Measurements from ENCODE around the gene MSI1. TPM values are rescaled to one million over a fixed set of nuclear protein-coding genes. Genes with fewer than 3 reads are reported as not detected.
"Not testable (repeated sequence)": the region's sequence is repeated elsewhere in the genome, so short reads cannot be mapped to it uniquely, and the experiment has no call there.

MSI1 gene
- total RNA-seq, 1 donor from 2014 or later, result 127 TPM

GRCh38 chr12:120337730-120338129 lies 31.2 kb downstream of the MSI1 start:
- no peaks in the 10 kb centered on the region for H3K4me1 Mint-ChIP-seq (ENCODE audit: low read depth)
- H3K36me3 Mint-ChIP-seq (ENCODE audit: insufficient read depth), result peaks cover 8% of the 10 kb centered on the region
- DNase-seq (ENCODE audit: low spot score, unreplicated experiment), result no peak
- TF ChIP-seq CTCF (IDR thresholded peaks at IDR 0.05; ENCODE audit: unreplicated experiment), result no peak
- H3K4me3 Mint-ChIP-seq (ENCODE audit: low read depth), result no peak overlapping the region
- no peak overlapping the region for H3K27ac Mint-ChIP-seq
- no peaks in the 10 kb centered on the region for H3K27me3 Mint-ChIP-seq
- peaks cover 24% of the 10 kb centered on the region for H3K9me3 Mint-ChIP-seq (ENCODE audit: low read depth)

DNA sequence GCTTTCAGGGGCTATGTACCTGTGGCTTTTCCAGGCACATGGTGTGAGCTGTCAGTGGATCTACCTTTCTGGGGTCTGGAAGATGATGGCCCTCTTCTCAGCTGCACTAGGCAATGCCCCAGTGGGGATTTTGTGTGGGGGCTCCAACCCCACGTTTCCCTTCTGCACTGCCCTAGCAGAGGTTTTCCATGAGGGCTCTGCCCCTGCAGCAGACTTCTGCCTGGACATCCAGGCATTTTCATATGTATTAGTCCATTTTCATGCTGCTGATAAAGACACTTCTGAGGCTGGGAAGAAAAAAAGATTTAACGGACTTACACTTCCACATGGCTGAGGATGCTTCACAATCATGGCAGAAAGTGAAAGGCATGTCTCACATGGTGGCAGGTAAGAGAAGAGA lies 32.6 kb downstream of the MSI1 start:
- H3K36me3 Mint-ChIP-seq (ENCODE audit: insufficient read depth); H3K4me3 Mint-ChIP-seq (ENCODE audit: low read depth); DNase-seq (ENCODE audit: low spot score, unreplicated experiment); H3K4me1 Mint-ChIP-seq (ENCODE audit: low read depth); H3K27me3 Mint-ChIP-seq; H3K27ac Mint-ChIP-seq: not testable (repeated sequence)
- peaks cover 24% of the 10 kb centered on the region for H3K9me3 Mint-ChIP-seq (ENCODE audit: low read depth)

DNA sequence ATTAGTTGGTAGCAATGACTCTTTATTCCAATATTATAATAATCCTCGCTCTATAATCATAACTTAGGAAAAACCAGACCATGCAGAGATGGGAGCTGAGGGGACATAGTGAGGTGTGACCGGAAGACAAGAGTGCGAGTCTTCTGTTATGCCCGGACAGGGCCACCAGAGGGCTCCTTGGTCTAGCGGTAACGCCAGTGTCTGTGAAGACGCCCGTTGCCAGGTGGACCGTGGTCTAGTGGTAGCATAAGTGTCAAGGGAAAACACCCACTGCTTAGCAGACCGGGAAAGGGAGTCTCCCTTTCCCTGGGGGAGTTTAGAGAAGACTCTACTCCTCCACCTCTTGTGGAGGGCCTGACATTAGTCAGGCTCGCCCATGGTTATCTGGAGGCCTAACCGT lies 33.5 kb downstream of the MSI1 start:
- H3K36me3 Mint-ChIP-seq (ENCODE audit: insufficient read depth); H3K27ac Mint-ChIP-seq; H3K4me3 Mint-ChIP-seq (ENCODE audit: low read depth); H3K27me3 Mint-ChIP-seq; H3K4me1 Mint-ChIP-seq (ENCODE audit: low read depth): not testable (repeated sequence)
- TF ChIP-seq CTCF (IDR thresholded peaks at IDR 0.05; ENCODE audit: unreplicated experiment), result peak; percentile 67
- peak; percentile 37 for DNase-seq (ENCODE audit: low spot score, unreplicated experiment)
- peaks cover 24% of the 10 kb centered on the region for H3K9me3 Mint-ChIP-seq (ENCODE audit: low read depth)

GRCh38 chr12:120332523-120332922 lies 36.4 kb downstream of the MSI1 start:
- Mint-ChIP-seq H3K4me3 (ENCODE audit: low read depth) (no peak overlapping the region), H3K9me3 (ENCODE audit: low read depth) (peaks cover 13% of the 10 kb centered on the region), H3K27me3 (no peaks in the 10 kb centered on the region), H3K27ac (no peak overlapping the region), H3K36me3 (ENCODE audit: insufficient read depth) (peaks cover 3% of the 10 kb centered on the region), H3K4me1 (ENCODE audit: low read depth) (peaks cover 3% of the 10 kb centered on the region)
- no peak for TF ChIP-seq CTCF (IDR thresholded peaks at IDR 0.05; ENCODE audit: unreplicated experiment)
- no peak for DNase-seq (ENCODE audit: low spot score, unreplicated experiment)

DNA sequence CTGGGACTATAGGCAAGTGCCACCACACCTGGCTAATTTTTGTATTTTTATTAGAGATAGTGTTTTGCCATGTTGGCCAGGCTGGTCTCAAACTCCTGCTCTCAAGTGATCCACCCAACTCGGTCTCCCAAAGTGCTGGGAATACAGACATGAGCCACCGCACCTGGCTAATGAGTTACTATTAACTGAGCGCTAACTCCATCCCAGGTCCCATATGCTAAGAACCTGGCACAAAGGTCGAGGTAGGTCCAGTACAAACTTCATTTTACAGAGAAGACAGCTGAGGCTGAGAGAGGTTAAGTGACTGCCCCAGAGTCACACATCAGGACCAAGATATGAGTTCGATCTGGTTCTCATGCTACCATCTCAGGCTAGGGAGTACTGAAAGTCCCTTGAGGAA lies 36.9 kb downstream of the MSI1 start:
- Mint-ChIP-seq H3K9me3 (ENCODE audit: low read depth) (peaks cover 11% of the 10 kb centered on the region), H3K27me3 (no peaks in the 10 kb centered on the region), H3K36me3 (ENCODE audit: insufficient read depth) (peaks cover 1% of the 10 kb centered on the region), H3K4me1 (ENCODE audit: low read depth) (peaks cover 4% of the 10 kb centered on the region), H3K4me3 (ENCODE audit: low read depth) (no peak overlapping the region), H3K27ac (no peak overlapping the region)
- no peak for DNase-seq (ENCODE audit: low spot score, unreplicated experiment)
- TF ChIP-seq CTCF (IDR thresholded peaks at IDR 0.05; ENCODE audit: unreplicated experiment), result no peak

DNA sequence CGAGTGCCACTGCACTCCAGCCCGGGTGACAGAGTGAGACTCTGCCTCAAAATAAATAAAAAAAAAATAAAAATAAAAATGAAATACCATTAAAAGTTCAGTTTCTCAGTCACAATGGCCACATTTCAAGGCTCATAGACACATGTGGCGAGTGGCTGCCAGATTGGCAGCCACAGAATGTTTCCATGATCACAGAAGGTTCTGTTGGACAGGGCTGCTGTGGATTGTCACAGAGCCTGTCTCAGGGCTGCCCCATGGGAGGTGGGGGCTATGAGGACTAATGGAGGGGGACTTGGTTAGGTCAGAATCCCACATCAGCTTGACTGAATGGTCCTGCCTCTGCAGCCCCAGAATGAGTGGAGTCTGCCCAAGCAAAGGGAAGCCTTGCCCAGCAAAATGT lies 37.6 kb downstream of the MSI1 start:
- Mint-ChIP-seq H3K4me3 (ENCODE audit: low read depth) (no peak overlapping the region), H3K27me3 (no peaks in the 10 kb centered on the region), H3K27ac (no peak overlapping the region), H3K4me1 (ENCODE audit: low read depth) (peaks cover 4% of the 10 kb centered on the region), H3K36me3 (ENCODE audit: insufficient read depth) (no peaks in the 10 kb centered on the region), H3K9me3 (ENCODE audit: low read depth) (peaks cover 6% of the 10 kb centered on the region)
- TF ChIP-seq CTCF (IDR thresholded peaks at IDR 0.05; ENCODE audit: unreplicated experiment), result no peak
- DNase-seq (ENCODE audit: low spot score, unreplicated experiment), result no peak

Data from progenitor cell of endocrine pancreas (in vitro differentiated cells).